GM18502 (cell line): Measurements from ENCODE around the gene PIK3R5.
"Not testable (repeated sequence)": the region's sequence is repeated elsewhere in the genome, so short reads cannot be mapped to it uniquely, and the experiment has no call there.

ENCODE experiments used
- ATAC-seq: cut with Tn5 transposase; IDR thresholded peaks from one replicate; pipeline ENCODE4 v1.9.1; 2021; ENCODE audit warnings: mild to moderate bottlenecking; ENCODE audit not compliant: unreplicated experiment, poor library complexity

Gene PIK3R5

DNA sequence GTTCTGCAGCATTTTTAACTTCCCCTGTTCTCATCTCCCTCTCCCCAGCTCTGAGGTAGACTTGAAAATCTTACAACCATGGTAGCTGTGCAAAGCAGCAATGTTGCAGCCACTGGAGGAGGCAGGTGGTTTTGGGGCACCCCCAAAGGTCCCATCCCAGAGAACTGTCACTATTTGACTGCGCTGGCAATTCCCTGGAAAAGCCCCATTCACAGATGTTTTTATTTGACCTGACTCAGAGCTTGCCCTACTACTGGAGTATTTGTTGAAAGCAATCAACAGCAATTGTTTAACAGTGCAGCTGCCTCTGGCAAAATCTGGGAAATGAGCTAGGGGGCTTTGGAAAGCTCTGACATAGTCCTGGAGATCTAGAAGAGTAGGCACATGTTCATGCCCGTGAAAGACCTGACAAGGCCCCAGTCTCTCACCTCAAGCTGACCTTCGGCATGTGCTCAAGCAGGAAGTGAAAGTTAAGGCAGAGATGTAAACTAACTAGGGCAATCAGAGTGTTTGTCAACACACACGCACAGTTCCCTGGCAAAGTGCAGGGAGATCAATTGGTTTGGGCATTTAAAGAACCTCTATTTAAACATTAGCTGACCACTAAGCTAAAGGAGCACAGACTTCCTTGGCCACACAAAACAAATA lies 19.7 kb upstream of the PIK3R5 start:
- no peak for ATAC-seq

DNA sequence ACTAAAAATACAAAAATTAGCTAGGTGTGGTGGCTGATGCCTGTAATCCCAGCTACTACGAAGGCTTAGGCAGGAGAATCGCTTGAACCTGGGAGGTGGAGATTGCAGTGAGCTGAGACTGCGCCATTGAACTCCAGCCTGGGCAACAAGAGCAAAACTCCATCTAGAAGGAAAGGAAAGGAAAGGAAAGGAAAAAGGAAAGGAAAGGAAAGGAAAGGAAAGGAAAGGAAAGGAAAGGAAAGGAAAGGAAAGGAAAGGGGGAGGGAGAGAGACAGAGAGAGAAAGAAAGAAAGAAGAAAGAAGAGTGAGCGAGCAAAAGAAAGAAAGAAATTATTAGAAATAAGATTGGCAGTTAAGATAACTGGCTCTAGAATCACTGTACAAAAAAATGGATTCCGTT lies 18.7 kb upstream of the PIK3R5 start:
- ATAC-seq = not testable (repeated sequence)

GRCh38 chr17:8981443-8981842 lies 15.9 kb upstream of the PIK3R5 start:
- no peak for ATAC-seq

DNA sequence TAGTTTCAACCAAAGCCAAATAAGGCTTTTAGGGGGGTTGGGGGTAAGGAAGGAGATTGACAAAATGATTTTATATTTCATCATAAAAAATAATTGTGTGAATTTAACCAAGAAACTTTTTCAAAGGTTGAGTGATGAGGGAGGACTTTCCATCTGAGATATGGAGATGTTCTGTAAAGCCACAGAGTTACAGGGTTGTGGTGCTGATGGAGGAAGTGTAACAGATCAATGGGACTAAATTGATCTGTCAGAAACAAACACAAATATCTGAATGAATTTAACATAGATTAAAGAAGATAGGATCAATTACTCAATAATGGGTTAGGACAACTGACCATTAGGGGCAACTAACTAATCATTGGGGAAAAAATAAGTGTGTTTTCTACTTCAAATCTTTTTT lies 14.2 kb upstream of the PIK3R5 start:
- ATAC-seq = no peak

GRCh38 chr17:8976638-8977037 lies 11.1 kb upstream of the PIK3R5 start:
- ATAC-seq = no peak

GRCh38 chr17:8975091-8975725 lies 9.7 kb upstream of the PIK3R5 start:
- no peak for ATAC-seq

DNA sequence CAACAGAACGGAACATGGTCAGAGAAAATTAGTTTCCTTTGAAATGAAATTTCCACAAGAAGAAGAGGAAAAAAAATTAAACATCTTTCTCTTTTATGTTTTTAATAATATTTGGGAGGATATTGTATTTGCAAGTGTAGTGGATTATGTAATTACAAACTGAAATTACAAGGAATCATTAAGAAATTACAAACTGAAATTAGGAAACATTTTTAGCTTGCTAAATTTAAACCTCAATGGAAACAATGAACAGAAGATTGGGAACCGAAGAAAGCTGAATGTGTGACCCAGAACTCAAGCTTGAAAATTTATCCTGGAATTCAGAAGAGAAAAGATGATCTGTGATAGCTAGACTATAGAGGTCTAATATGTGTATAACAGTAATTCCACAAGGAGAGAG lies 4.4 kb upstream of the PIK3R5 start:
- no peak for ATAC-seq

DNA sequence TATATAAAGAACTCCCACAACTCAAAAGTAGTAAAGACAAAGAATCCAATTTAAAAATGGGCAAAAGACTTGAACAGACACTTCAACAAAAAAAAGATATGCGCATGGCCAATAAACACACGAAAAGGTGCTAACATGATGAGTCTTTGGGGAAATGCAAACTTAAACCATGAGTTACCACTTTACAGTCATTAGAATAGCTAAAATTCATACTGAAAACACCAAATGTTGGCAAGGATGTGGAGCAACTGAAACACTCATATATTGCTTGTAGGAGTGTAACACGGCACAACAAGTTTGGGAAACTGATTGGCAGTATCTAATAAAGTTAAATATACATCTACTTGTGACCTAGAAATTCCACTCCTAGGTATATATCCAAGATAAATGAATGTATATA lies 3.0 kb upstream of the PIK3R5 start:
- ATAC-seq = no peak

- ATAC-seq = no peak
These were observed 2.4 kb upstream of the PIK3R5 start for GRCh38 chr17:8967861-8968260.

DNA sequence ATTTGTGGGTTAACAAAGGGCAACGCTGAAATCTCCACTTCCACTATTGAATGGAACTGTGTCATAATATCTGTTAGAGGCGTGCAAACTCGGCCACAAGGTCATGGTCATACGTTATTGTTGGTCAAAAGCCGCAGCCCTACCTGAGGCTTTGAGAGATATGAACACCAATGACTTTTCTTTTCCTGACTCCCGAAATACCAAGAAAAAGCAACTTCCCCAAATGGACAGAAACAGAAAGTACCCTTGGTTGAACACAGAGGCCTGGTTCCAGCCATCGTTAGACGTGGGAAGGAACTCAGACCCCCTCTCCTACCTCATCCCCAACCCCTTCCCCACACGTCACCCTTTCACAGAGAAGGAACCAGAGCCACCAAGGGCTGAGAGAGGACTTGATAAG lies 1.4 kb upstream of the PIK3R5 start:
- no peak for ATAC-seq

GRCh38 chr17:8964801-8965393 lies 610 bp downstream of the PIK3R5 start:
- ATAC-seq = peak; percentile 31

DNA sequence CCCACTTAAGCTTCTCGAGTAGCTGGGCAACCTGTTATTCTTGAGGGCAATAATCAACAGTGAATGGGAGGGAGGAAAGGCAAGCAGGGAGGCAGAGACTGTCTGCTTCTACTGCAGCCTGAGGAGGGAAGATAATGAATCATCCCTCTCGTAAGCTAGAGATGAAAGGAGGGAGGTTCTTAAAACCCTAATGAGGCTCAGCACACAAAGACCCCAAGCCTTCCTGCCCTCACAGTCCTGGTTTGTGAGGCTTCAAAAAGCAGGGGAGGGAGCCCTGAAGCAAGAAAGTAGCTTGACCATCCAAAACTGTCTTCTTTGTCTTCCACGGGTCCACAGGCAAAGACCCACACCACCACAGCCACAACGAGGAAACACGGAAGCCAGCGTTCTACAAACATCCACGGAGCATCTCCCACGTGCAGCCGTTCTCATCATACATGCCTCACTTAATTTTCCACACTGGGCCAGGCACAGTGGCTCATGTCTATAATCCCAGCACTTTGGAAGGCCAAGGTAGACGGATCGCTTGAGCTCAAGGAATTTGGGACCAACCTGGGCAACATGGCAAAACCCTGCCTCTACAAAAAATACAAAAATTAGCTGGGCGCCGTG lies 1.8 kb downstream of the PIK3R5 start:
- ATAC-seq = no peak

DNA sequence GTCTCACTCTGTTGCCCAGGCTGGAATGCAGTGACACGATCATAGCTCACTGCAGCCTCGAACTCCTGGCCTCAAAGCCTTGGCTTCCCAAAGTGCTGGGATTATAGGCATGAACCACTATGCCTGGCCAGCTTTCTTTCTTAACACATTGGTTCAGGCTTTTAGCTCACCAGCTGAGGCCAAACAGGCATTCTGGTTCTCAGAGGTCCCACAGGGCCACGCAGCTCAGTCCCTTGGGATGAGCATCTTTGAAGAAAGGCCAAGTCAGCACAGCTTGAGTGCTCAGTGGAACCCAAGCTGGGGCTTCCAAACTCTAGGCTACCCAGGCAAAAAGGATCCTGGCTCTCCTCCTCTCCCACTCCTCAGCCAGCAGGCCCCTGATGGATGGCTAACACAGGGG lies 2.5 kb downstream of the PIK3R5 start:
- no peak for ATAC-seq

DNA sequence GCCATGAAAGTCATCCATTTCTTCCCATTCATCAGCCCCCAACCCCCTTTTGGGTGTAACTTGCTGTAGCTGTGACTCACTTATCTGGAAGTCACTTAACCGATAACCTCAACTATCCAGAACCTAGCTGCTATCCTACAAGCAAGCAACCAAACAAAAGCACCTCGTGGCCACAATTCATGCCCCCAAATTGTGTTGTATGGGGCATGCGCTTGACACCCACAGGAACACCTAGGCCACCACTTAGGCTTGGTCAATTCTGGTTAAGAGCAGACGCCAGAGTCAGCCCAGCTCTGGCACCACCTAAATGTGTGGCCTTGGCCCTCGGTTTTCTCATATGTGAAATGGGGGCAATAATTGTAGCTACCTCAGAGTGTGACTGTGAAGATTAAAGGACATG lies 3.7 kb downstream of the PIK3R5 start:
- no peak for ATAC-seq

- no peak for ATAC-seq
These were observed 5.0 kb downstream of the PIK3R5 start for GRCh38 chr17:8960325-8961140.

DNA sequence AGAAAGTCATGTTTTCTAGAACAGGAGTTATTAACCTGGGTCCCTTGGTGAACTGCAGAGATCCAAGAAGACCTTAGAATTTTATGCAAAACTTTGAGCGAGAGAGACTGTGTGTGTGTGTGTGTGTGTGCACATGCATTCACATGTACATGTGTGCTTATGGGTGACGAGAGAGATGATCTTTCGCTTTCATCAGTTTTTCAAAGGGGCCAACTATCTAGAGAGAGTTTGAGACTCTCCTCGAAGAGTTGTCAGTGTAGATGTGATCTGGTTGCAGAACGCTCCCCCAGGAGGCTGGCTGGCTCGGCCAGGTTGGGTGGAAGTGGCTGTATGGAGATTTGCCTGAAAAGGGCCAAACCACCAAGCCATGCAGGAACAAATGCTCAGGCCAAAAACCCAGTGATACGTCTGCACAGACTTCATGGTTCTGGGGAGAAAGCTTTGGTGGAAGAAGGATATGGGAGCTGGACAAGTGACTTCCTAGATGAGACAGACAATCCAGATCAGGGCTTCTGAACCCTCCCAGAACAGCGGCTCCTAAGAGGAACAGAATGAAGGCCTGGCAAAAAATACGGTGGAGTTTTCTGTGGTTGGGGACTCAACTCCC lies 6.1 kb downstream of the PIK3R5 start:
- ATAC-seq = no peak

- ATAC-seq = no peak
These were observed 7.8 kb downstream of the PIK3R5 start for GRCh38 chr17:8957721-8958120.

DNA sequence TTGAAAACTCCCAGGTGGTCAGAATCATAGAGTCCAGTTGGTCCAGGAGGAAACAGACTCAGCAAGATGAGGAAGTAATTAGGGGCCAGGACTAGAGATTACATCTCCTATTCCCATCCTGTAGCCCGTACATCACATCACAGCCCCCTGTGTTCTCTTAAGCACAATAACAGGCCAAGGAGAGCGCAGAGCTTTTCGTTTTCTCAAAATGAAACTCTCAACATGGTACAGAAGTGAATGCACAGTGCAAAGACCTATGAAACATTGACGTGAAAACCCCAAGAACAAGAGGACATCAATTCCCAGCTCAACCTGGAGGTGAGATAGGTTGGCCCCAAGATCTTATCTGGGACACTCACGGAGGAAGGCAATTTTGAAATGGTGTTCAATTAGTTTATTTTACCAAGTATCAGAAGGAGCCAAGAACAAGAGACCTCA lies 9.0 kb downstream of the PIK3R5 start:
- peak; percentile 63 for ATAC-seq

DNA sequence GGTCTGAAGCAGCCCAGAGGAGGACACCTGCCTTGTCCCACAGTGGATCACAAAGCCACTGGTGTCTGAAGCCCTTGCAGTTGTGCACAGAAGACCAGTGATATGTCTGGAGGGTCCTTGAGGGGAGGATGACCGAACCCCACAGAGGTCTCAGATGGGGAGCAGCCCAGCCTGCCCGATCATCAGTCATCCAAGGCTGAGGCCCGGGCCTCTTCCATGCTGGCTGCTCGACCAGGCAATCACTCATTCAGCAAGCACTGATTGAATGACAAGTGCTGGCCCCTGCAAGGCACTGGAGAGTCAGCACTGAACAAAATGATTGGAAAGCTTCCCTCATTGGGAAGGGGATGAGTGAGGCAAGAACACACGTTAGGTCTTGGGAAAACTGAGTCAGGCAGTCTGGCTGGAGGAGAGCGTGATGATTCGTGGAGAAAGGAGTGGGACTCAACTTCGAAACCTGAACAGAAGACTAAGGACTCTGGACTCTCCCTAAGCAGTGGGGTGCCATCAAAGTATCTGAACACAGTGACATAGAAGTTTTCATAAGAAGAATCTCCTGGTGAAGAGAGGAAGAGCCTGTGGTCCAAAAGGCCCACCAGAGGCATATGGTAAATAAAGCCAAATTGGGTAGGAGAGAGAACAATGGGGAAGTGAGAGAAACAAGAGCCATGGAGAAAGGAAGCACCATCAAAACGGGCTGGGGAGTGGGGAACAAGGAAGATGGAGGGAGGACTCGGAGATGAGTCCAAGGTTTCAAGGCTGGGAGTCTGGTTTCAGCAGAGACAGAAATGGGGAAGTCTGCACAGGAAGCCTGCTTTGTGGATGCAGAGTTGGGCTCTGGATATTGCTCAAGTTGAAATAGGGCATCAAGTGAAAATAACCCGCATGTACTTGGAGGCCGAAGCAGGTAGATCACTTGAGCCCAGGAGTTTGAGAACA lies 10.2 kb downstream of the PIK3R5 start:
- no peak for ATAC-seq
